NCI-H146 (cell line): Measurements from ENCODE around the gene DRG1.
"Not testable (repeated sequence)": the region's sequence is repeated elsewhere in the genome, so short reads cannot be mapped to it uniquely, and the experiment has no call there.

Source experiments
- DNase-seq: peaks from one replicate; lab custom pipeline; 2025; lab: John Stamatoyannopoulos, UW

Gene DRG1

DNA sequence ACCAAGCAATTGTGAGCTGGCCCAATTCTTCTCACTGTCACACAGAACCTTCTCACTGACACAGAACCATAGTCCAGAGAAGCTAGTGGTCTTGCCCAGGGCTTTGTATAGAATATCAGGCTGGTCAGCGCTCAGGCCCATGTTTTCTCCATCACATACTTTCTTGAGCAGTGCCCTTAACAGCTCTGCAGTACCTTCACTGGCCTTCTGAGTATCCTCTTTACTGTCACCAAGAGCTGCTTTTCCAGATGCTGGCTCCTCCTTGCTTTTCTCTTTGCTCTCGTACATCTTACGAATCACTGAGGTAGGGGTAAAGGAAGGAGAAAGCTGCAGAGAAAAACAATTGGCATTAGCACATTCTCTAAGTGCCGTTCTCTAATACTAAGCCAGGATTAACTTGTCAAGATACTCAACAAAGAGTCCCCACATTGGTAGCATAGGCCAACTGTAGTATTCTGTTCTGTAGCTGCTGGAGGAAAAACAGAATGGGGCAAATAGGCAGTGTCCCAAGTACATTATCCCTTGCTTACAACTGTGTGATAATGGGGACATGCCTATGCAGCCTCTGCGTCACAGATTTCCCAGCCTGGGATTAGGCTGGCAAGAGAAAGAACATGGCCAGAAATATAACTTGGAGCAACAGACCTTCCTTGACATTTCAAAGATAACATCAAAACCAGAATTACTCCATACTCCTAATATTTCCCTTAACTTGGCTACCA, 43.5 kb downstream of the DRG1 start:
- no peak for DNase-seq

DNA sequence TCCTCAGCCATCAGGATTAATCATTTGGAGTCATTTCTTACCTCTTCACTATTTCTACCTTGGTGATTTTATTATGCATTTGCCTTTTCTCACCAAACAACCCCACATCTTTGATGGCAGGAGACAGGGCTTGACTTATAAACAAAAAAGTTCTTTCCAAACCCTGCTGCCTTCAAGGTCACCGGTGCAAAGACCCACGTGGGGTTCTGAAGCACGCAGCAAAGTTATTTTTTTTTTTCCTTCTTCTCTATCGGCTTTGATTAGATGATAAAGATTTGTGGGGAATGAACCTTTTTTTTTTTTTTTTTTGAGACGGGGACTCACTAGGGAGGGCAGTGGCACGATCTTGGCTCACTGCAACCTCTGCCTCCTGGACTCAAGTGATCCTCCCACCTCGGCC, 44.1 kb downstream of the DRG1 start:
- no peak for DNase-seq

GRCh38 chr22:31445642-31446041, 46.2 kb downstream of the DRG1 start:
- no peak for DNase-seq

DNA sequence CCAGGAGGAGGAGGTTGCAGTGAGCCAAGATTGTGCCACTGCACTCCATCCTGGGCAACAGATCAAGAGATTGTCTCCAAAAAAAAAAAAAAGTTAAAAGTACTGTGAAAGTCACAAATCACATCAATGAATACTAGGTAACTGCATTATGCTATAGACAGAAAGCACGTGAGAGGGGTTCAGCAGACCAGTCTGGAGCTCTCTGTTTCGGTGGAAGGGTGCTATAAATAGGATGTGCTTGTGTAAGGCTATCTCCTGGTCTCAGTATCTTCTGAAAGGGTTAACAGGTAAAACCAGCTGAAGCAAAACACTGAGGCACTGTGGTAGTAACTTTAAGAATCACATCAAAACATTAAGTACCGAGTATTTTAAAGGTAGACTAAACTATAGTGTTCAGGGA, 46.8 kb downstream of the DRG1 start:
- DNase-seq = no peak

- no peak for DNase-seq
Observed at GRCh38 chr22:31446767-31447166, 47.4 kb downstream of the DRG1 start.

GRCh38 chr22:31447337-31447736, 47.9 kb downstream of the DRG1 start:
- no peak for DNase-seq

- DNase-seq = no peak
Observed at GRCh38 chr22:31448382-31448781, 49.0 kb downstream of the DRG1 start.

DNA sequence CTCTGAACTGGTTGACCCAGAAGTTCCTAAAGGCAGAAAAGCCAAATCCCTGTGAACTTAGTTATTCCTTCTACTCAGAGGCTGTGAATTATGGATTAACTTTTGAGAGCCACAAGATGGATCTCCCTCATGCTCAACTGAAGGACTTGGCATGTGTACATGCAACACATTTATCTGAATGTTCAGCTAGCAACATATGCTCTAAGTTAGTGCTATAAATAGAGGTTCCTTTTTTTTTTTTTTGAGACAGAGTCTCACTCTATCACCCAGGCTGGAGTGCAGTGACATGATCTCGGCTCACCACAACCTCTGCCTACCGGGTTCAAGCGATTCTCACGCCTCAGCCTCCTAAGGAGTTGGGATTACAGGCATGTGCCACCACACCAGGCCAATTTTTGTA, 50.1 kb downstream of the DRG1 start:
- DNase-seq = no peak

GRCh38 chr22:31451709-31452571, 52.5 kb downstream of the DRG1 start:
- no peak for DNase-seq

DNA sequence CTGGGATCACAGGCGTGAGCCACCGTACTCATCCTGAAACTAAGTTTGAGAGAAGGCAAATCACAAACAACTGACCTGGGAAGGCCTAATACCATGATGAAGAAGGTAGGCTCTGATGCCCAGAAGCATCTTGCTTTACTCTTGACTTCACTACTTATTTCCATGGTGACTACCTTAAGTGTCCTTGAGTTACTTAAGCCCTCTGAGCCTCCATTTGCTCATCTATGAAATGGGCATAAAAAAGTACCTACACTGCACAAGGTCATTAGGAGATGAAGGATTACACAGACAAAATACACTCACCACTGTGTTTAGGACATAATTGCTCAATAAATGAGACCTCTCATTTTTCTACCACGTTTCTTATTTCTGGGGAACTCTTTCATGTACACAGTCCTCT, 62.3 kb downstream of the DRG1 start:
- no peak for DNase-seq

DNA sequence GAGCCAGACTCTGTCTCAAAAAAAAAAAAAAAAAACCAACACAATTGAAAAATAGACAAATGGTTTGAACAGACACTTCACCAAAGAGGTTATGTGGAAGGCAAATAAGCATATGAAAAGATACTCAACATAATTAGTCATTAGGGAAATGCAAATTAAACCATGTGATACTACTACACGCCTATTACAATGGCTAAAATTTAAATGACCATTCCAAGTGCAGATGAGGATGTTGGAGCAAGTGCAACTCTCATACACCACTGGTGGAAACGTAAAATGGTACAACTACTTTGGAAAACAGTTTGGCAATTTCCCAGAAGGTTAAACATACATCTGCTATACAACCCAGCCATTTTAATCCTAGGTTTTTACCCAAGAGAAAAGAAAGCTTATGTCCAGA, 65.9 kb downstream of the DRG1 start:
- no peak for DNase-seq

DNA sequence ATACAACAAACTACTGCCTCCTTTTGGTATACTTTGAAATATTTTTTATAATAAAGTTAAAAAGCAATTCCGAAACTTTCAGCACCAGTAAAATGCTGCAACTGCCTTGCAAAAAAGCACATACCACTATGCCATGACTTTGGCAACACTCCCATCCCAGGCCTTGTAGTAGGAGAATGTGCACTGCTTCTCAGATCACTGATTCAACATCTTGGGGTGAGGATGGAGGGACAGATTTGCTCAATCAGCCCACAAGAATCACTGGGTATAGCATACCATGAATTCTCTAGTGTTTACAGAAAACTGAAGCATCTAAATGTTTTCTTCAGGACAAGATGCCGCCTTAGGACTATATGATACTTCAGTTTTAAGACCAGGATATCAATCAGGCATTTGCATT, 75.3 kb downstream of the DRG1 start:
- no peak for DNase-seq

DNA sequence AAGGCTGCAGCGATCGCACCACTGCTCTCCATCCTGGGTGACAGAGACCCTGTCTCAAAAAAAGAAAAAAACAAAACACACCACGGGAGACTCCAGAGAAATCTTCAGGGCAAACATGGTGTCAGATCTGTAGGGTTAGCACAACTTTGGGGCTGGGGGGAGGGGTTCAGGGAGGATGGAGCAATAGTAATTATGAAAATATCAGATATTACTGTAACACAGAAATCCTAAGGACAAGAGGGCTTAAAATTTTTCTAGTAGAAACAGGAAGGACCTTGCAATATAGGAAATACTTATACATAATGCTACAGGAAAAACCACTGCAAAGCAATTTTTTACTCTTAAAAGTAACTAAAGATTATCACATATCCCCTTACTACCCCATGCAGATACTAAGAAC, 76.4 kb downstream of the DRG1 start:
- no peak for DNase-seq

DNA sequence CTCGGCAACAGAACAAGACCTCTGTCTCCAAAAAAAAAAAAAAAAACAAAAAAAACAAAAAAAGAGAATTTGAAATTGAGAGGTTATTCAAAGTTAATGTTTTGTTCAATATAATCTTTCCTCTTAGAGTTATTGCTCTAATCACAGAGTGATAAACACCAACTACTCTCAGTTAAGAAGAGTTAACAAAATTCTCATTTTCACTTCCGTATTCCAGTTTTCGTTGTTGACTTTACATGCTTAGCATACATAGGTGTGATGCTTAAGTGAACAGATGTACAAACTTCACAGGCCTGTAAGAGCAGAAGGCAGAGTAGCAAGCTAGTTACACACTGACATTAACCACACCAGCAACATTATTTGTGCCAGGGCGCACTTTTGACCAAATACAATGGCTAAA, 77.9 kb downstream of the DRG1 start:
- no peak for DNase-seq

- no peak for DNase-seq
Observed at GRCh38 chr22:31481129-31481528, 81.7 kb downstream of the DRG1 start.

DNA sequence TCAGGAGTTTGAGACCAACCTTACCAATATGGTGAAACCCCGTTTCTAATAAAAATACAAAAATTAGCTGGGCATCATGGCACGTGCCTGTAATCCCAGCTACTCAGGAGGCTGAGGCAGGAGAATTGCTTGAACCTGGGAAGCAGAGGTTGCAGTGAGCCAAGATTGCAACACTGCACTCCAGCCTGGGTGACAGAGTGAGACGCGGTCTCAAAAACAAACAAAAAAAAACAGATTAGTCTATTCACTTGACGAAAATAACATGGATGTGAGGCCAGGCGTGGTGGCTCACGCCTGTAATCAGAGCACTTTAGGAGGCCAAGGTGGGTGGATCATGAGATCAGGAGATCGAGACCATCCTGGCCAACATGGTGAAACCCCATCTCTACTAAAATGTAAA, 83.1 kb downstream of the DRG1 start:
- DNase-seq = not testable (repeated sequence)
